GM19324 (cell line): ENCODE measurements around the gene ZDHHC11B.
"Not testable (repeated sequence)": the region's sequence is repeated elsewhere in the genome, so short reads cannot be mapped to it uniquely, and the experiment has no call there.

Source experiments
- ATAC-seq: cut with Tn5 transposase; IDR thresholded peaks from one replicate; pipeline ENCODE4 v1.9.1; 2021; ENCODE audit warnings: mild to moderate bottlenecking, moderate library complexity; ENCODE audit not compliant: unreplicated experiment, low FRiP score

Gene ZDHHC11B

GRCh38 chr5:784428-785177 is at the start of gene ZDHHC11B:
Gene ZDHHC11B (minus strand): TSS chr5:784729. CDS start chr5:766919, 17,810 bp downstream.
- ATAC-seq: peak; percentile 53

DNA sequence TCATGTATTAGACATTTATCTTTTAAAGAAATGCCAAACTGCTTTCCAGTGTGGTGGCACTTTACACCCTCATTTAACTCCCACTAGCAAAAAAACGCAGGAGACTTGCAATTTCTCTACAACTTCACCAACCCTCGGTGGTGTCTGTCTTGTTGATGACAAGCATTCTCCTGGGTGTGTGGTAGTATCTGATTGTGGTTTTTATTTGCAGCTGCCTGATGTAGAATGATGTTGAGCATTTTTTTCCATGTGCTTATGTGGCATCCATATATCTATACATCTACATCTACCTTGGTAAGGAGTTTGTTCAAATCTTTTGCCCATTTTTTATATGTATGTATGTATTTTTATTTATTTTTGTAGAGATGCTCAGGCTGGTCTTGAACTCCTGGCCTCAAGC is 49.5 kb upstream of the ZDHHC11B start:
- not testable (repeated sequence) for ATAC-seq

- not testable (repeated sequence) for ATAC-seq
These were observed 43.7 kb upstream of the ZDHHC11B start for GRCh38 chr5:828194-828593.

GRCh38 chr5:825544-825943 is 41.0 kb upstream of the ZDHHC11B start:
- not testable (repeated sequence) for ATAC-seq

DNA sequence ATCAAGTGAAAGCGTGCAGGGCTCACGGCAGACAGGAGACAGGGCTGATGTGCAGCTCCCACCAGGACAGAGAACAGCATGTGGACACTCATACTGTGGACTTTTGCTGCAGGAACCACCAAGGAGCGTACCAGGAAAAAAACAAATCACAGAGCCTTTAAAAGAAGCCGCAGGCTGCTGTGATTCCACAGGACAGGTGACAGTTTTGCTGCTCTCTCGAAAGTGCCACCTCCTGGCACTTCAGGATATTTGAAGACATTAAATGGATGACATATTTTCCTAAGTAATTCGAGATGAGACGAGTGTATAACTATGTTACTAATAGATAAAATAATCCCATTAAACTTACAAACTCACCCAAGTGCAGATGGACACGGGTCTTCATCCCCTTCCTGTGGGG is 37.0 kb upstream of the ZDHHC11B start:
- no peak for ATAC-seq

DNA sequence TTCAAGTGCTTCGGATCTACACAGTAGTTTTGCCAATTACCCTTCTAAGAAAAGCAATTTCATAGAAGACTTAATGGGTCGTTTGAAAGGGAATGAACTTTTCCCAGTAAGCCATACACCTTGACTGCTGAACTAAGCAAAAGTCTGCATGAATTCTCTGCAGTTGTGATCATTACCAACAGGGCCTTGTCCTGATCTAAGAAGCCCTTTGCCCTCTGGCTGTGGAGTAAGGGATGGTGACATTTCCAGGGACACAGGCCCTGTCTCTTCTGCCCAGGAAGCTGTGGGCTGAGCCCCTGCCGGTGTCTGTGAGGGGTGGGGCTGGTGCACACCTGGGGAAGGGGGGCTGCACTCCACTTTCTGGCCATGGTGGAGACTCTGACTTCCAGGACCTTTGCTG is 35.7 kb upstream of the ZDHHC11B start:
- ATAC-seq: no peak

DNA sequence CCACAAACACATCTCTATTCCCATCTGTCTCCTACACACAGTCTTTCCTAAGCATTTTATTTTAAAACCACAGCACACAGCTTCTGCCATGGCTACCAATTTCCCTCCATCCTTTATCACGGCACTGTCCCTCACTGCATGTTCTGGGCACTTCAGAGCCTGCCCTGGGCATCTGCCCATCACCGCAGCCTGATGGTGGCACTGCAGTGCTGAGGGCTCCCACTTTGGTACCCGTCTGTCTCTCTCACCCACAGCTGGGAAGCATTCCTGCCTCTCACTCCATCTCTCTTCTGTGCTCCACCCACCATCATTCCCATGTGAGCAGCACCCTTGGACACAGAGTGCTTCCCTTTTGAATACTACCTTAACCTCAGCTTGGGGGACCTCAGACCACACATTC is 34.5 kb upstream of the ZDHHC11B start:
- no peak for ATAC-seq

GRCh38 chr5:816176-816575 is 31.6 kb upstream of the ZDHHC11B start:
- no peak for ATAC-seq

- ATAC-seq: no peak
These were observed 30.9 kb upstream of the ZDHHC11B start for GRCh38 chr5:815449-815848.

DNA sequence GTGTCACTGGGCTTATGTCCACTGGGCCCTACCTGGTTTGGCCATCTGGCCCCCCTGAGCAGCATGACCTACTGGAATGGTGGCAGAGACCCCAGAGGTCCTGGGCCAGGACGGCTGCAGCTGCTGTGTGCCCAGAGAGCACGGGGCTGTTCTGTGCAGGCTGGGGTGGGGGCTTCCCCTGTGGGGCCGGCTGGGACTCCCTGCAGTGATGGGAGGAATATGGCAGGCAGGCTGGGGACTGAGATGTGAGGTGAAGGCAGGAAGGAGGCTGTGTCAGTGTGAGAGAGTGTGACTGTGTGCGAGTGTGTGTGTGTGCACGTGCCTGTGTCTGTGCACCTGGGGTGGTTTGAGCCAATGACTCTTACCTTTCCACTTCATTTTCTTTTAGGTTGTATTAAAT is 29.0 kb upstream of the ZDHHC11B start:
- ATAC-seq: not testable (repeated sequence)

DNA sequence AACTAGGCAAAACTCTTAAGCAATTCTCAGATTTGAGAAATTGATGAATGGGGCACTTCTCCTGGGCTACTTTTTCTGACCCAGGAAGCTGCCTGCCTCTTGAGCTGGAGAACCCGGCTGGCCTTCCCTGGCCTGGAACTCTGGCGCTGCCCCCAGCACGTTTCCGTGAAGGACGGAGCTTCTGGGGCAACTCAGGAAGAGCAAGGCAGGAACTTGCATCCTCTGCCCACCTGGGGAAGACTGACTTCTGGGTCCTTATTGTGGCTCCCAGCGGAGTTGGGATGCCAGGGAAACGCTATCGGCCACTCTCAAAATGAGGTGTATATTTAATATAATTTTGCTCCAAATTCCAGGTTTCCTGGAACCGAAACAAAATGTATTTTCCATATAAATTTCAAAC is 26.9 kb upstream of the ZDHHC11B start:
- ATAC-seq: not testable (repeated sequence)

DNA sequence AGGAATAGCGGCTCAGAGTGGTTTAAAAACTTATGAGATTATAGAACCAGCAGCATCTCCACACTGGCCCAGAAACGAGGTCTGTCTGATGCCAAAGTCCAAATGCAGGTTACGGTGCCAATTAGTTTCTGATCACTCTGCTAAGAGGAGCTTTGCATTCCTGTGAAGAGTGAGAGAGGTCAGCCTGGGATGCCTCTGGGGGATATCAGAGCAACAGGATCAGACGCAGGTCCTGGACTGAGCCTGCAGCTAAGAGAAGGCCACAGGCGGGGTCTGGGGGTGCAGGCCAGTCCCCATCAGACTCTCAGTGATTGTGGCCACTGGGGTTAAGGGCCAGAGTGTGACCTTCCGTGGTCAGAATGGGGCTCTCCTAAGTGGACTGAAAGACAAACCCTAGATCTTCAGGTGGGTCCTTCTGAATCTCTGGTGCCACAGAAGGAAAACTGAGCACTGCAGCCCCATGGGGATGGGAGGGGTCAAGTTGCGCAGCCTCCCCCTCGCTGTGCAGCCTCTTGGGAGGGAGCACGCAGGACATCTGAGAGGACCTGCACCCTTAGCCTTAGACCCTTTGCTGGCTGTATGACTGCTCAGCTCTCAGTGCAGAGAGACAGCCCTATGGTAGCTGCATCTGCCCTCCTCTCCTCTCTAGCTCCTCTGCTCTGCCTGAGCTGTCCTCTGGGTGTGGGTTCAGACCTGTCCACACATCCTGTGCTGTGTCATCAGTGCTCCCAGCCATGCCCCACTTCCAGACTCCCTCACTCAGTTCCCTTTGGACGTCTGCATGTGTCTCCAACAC is 23.4 kb upstream of the ZDHHC11B start:
- not testable (repeated sequence) for ATAC-seq

- no peak for ATAC-seq
These were observed 16.9 kb upstream of the ZDHHC11B start for GRCh38 chr5:801472-801871.

GRCh38 chr5:801055-801454 is 16.5 kb upstream of the ZDHHC11B start:
- not testable (repeated sequence) for ATAC-seq

GRCh38 chr5:798505-799138 is 14.1 kb upstream of the ZDHHC11B start:
- not testable (repeated sequence) for ATAC-seq

DNA sequence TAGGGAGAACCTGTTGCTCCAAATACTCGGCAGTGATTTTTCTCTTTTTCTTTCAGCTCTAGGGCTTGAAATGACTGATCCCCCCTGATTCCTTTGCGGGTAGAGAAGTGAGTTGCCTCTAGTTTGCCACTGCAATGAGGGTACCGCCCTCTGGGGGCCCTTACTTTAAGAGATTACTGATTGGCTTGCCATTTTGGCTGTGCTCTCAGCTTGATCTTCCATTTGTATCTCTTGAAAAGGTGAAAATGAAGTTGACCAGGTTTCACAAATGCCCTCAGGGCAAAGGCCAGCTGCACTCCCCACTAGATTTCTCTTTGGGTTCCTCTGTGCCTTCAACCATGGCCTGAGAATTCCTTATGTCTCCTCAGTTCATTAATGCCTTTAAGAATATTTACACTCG is 13.5 kb upstream of the ZDHHC11B start:
- ATAC-seq: not testable (repeated sequence)

DNA sequence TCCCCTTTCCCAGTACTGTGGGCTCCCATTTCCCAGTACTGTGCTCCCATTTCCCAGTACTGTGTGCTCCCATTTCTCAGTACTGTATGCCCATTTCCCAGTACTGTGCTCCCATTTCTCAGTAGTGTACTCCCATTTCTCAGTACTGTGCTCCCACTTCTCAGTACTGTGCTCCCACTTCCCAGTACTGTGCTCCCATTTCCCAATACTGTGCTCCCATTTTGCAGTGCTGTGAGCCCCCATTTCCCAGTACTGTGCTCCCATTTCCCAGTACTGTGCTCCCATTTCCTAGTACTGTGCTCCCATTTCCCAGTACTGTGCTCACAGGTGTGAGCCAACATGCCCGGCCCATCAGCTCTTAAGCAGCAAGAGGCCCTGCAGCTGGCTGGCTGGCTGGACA is 11.3 kb upstream of the ZDHHC11B start:
- ATAC-seq: not testable (repeated sequence)

GRCh38 chr5:794948-795347 is 10.4 kb upstream of the ZDHHC11B start:
- ATAC-seq: not testable (repeated sequence)

- ATAC-seq: not testable (repeated sequence)
These were observed 4.2 kb upstream of the ZDHHC11B start for GRCh38 chr5:788703-789102.

GRCh38 chr5:787857-788233 is 3.3 kb upstream of the ZDHHC11B start:
- not testable (repeated sequence) for ATAC-seq

GRCh38 chr5:787224-787856 is 2.8 kb upstream of the ZDHHC11B start:
- ATAC-seq: not testable (repeated sequence)
